ENCODE measurements around the gene RTBDN.
A peak's percentile ranks its signal among the peaks of the same experiment; 100 is the strongest.
"Not testable (repeated sequence)": the region's sequence is repeated elsewhere in the genome, so short reads cannot be mapped to it uniquely, and the experiment has no call there.

Gene RTBDN

GRCh38 chr19:12825254-12826131 lies 8.9 kb downstream of the RTBDN start:
- no peak for DNase-seq (ENCODE audit: low spot score)
- in situ Hi-C loops (cut with MboI; ENCODE audit: low pct_unique_long_range_greater_than_20kb, low sequenced_read_pairs, unreplicated experiment): no loop called here
- peak; percentile 37 for TF ChIP-seq CTCF (IDR thresholded peaks at IDR 0.05; ENCODE audit: extremely low read depth, insufficient read depth, missing control alignments)

- in situ Hi-C loops (cut with MboI; ENCODE audit: low pct_unique_long_range_greater_than_20kb, low sequenced_read_pairs, unreplicated experiment): no loop called here
- DNase-seq (ENCODE audit: low spot score): no peak
- no peak for TF ChIP-seq CTCF (IDR thresholded peaks at IDR 0.05; ENCODE audit: extremely low read depth, insufficient read depth, missing control alignments)
Observed at GRCh38 chr19:12821761-12822160, 12.6 kb downstream of the RTBDN start.

GRCh38 chr19:12817810-12818209 lies 16.6 kb downstream of the RTBDN start:
- DNase-seq (ENCODE audit: low spot score); in situ Hi-C loops (cut with MboI; ENCODE audit: low pct_unique_long_range_greater_than_20kb, low sequenced_read_pairs, unreplicated experiment): not testable (repeated sequence)

GRCh38 chr19:12817188-12817587 lies 17.2 kb downstream of the RTBDN start:
- in situ Hi-C loops (cut with MboI; ENCODE audit: low pct_unique_long_range_greater_than_20kb, low sequenced_read_pairs, unreplicated experiment); DNase-seq (ENCODE audit: low spot score): not testable (repeated sequence)

DNA sequence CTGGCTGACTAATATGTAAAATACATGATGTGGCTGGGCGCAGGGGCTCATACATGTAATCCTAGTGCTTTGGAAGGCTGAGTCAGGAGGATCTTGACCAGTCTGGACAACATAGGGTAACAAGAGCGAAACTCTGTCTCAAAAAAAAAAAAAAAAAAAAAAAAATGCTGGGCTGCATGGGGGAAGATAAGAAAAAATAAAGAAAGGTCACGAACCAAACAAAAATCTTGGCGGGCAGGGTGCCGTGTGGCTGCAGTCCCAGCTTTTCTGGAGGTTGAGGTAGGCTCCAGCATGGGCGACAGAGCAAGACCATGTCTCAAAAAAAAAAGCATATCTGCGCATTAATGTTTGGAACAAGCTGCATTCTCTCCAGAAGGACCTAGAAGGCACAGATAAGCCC lies 19.3 kb downstream of the RTBDN start:
- DNase-seq (ENCODE audit: low spot score): no peak
- in situ Hi-C loops (cut with MboI; ENCODE audit: low pct_unique_long_range_greater_than_20kb, low sequenced_read_pairs, unreplicated experiment): no loop called here
- no peak for TF ChIP-seq CTCF (IDR thresholded peaks at IDR 0.05; ENCODE audit: extremely low read depth, insufficient read depth, missing control alignments)

GRCh38 chr19:12806242-12807081 lies 27.9 kb downstream of the RTBDN start, which contains the start of gene RNASEH2A:
Gene RNASEH2A, plus strand, starts transcription at chr19:12806584. Its CDS starts 90 bp downstream, at chr19:12806674.
- in situ Hi-C loops (cut with MboI; ENCODE audit: low pct_unique_long_range_greater_than_20kb, low sequenced_read_pairs, unreplicated experiment): no loop called here
- TF ChIP-seq CTCF (IDR thresholded peaks at IDR 0.05; ENCODE audit: extremely low read depth, insufficient read depth, missing control alignments): no peak
- DNase-seq (ENCODE audit: low spot score): peak; percentile 98

DNA sequence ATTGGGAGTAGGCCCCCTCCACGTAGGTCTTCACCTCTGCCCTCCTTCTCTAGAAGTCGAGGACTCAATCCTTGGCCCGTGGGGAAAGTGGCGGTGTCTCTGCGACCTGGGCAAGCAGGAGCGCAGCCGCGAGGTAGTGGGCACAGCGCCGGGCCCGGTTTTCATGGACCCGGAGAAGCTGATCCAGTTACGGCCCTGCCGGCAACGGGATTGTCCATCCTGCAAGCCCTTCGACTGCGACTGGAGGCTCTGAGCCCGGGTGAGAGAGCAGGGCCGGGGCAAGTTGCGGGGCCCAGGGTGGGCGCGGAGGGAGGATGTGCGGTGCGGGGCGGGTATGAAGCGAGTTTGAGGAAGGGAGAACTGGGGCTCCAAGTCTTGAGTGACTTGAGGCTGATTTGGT lies 30.3 kb downstream of the RTBDN start:
- no peak for DNase-seq (ENCODE audit: low spot score)
- no peak for TF ChIP-seq CTCF (IDR thresholded peaks at IDR 0.05; ENCODE audit: extremely low read depth, insufficient read depth, missing control alignments)
- in situ Hi-C loops (cut with MboI; ENCODE audit: low pct_unique_long_range_greater_than_20kb, low sequenced_read_pairs, unreplicated experiment): no loop called here
